ENCODE results near the gene ZNF281. TPM values are rescaled to one million over a fixed set of nuclear protein-coding genes. Genes with fewer than 3 reads are reported as not detected.
A peak's percentile ranks its signal among the peaks of the same experiment; 100 is the strongest.

Gene ZNF281
- total RNA-seq, 1 experiment from 2014 or later, result 23.3 TPM

- ATAC-seq (0 out of 2 replicates have a peak, but pooled peaks have one; percentile 38), DNase-seq (ENCODE audit: low read depth, low spot score) (no peak)
- Histone ChIP-seq H3K27ac (ENCODE audit: low read depth, low read length) (no peak overlapping the region), H3K9me3 (ENCODE audit: control insufficient read depth in 1 of 2, insufficient read depth in 1 of 2, low read depth in 1 of 2, low read length in 2 of 2) (no peaks in the 10 kb centered on the region), H3K4me3 (replicated peaks in 1 of 2; ENCODE audit: low read depth in 1 of 2, low read length in 2 of 2) (no peak overlapping the region), H3K79me2 (ENCODE audit: insufficient read depth, low read length) (no peaks in the 10 kb centered on the region), H3K4me2 (ENCODE audit: low read length) (no peak overlapping the region), H4K20me1 (ENCODE audit: insufficient read depth) (no peaks in the 10 kb centered on the region), H3K9me2 (ENCODE audit: insufficient read depth) (no peaks in the 10 kb centered on the region), H3K4me1 (ENCODE audit: control insufficient read depth in 1 of 2, insufficient read depth in 2 of 2, low read length in 2 of 2) (0 out of 4 replicates have a peak, but pooled peaks cover 0 to 7% of the 10 kb centered on the region in 2 experiments), H3K9ac (ENCODE audit: low read length) (no peak overlapping the region), H3K36me3 (ENCODE audit: control insufficient read depth in 1 of 2, insufficient read depth in 2 of 2, low read length in 2 of 2) (no peaks in the 10 kb centered on the region), H2AFZ (ENCODE audit: low read depth, low read length, poor library complexity, severe bottlenecking) (peak overlapping the region; percentile 38), H3K27me3 (ENCODE audit: insufficient read depth, low read length) (no peaks in the 10 kb centered on the region)
- ChIA-PET CTCF (no interaction called here), RAD21 (ENCODE audit: low non-redundant PET in 1 of 2, low total read pairs in 2 of 2, uncharacterized antibody in 2 of 2, unreplicated experiment in 2 of 2) (no interaction called here), POLR2A (interaction anchor here (2.2 kb wide), 1 partner anchor 11 kb away, joined by 10 read pairs; no protein-coding TSS in a partner anchor)
- intact Hi-C loops (cut with micrococcal nuclease), result no loop called here
- no peak for TF ChIP-seq ZNF274 (IDR thresholded peaks at IDR 0.05; ENCODE audit: low read depth, low read length)
- TF ChIP-seq POLR2A (IDR thresholded peaks at IDR 0.05; ENCODE audit: borderline replicate concordance, extremely low read depth, insufficient read depth, insufficient read length), result no peak
- no peak for TF ChIP-seq RAD21 (IDR thresholded peaks at IDR 0.05; ENCODE audit: low read depth)
- no peak for TF ChIP-seq SRF (IDR thresholded peaks at IDR 0.05; ENCODE audit: low read depth)
- no TSS peak for BruUV-seq (replicated peaks)
These were observed 17.9 kb upstream of the ZNF281 start for GRCh38 chr1:200427744-200428143.

- intact Hi-C loops (cut with micrococcal nuclease), result no loop called here
- no peaks in the 10 kb centered on the region for H3K9me2 ChIP-seq (ENCODE audit: insufficient read depth)
- ATAC-seq, result peak; percentile 61
- no peak overlapping the region for H3K9ac ChIP-seq (ENCODE audit: low read length)
- ChIA-PET RAD21 (ENCODE audit: low non-redundant PET in 1 of 2, low total read pairs in 2 of 2, uncharacterized antibody in 2 of 2, unreplicated experiment in 2 of 2) (no interaction called here), POLR2A (no interaction called here), CTCF (no interaction called here)
- TF ChIP-seq POLR2AphosphoS5 (IDR thresholded peaks at IDR 0.05; ENCODE audit: low read depth, low read length), result no peak
- TF ChIP-seq POLR2A (IDR thresholded peaks at IDR 0.05; ENCODE audit: borderline replicate concordance, extremely low read depth, insufficient read depth, insufficient read length), result no peak
- TF ChIP-seq CBX3 (IDR thresholded peaks at IDR 0.05; ENCODE audit: low read depth), result no peak
- no peak for TF ChIP-seq CTCF (IDR thresholded peaks at IDR 0.05 in 2 of 3, conservative IDR thresholded peaks at IDR 0.05 in 1 of 3; ENCODE audit: borderline replicate concordance in 1 of 3, insufficient read depth in 1 of 3, low read depth in 2 of 3, low read length in 2 of 3)
- no peak for TF ChIP-seq ZFX (IDR thresholded peaks at IDR 0.05)
- H3K9me3 ChIP-seq (ENCODE audit: control insufficient read depth in 1 of 2, insufficient read depth in 1 of 2, low read depth in 1 of 2, low read length in 2 of 2), result no peaks in the 10 kb centered on the region
- no peaks in the 10 kb centered on the region for H3K36me3 ChIP-seq (ENCODE audit: control insufficient read depth in 1 of 2, insufficient read depth in 2 of 2, low read length in 2 of 2)
- no peak overlapping the region for H3K4me3 ChIP-seq (replicated peaks in 1 of 2; ENCODE audit: low read depth in 1 of 2, low read length in 2 of 2)
- H3K4me1 ChIP-seq (ENCODE audit: control insufficient read depth in 1 of 2, insufficient read depth in 2 of 2, low read length in 2 of 2), result 0 out of 4 replicates have a peak, but pooled peaks cover 0 to 7% of the 10 kb centered on the region in 2 experiments
- no peaks in the 10 kb centered on the region for H3K27me3 ChIP-seq (ENCODE audit: insufficient read depth, low read length)
- no peaks in the 10 kb centered on the region for H3K79me2 ChIP-seq (ENCODE audit: insufficient read depth, low read length)
- no peak overlapping the region for H3K4me2 ChIP-seq (ENCODE audit: low read length)
- H3K27ac ChIP-seq (ENCODE audit: low read depth, low read length), result no peak overlapping the region
- H4K20me1 ChIP-seq (ENCODE audit: insufficient read depth), result no peaks in the 10 kb centered on the region
- BruUV-seq (replicated peaks), result no TSS peak
- peak overlapping the region; percentile 11 for H2AFZ ChIP-seq (ENCODE audit: low read depth, low read length, poor library complexity, severe bottlenecking)
- DNase-seq (ENCODE audit: low read depth, low spot score), result no peak
These were observed 16.4 kb upstream of the ZNF281 start for GRCh38 chr1:200426196-200426595.

Measured in HCT116 (cell line).